ENCODE data around the gene DHX35.

Gene DHX35

DNA sequence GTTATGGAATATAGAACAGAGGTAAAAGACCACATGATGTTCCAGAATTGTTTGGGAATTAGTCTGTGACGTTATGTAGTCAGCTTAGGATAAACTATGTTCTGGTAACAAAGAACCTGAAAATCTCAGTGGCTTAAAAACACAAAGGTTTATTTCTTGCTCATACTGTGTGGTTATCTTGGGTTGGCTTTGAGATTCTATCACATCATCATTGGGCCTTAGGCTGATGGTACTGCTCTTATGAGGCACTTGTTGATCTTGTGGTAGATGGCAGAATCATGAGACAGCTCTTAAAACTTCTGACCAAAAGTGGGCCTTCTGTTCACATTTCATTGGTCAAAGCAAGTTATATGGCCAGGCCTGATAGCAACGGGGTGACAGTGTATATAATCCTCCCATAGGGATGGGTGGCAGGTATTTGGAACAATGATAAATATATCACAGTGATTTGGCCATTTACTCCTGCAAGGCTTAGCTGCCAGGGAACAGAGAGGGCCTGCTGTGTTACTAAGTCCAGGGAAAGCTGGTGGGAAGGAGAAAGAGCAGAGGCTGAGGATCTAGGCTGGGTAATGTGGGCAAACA lies 13.5 kb downstream of the DHX35 start:
- no peak overlapping the region for H3K27ac ChIP-seq
- TF ChIP-seq, protein P1, sequence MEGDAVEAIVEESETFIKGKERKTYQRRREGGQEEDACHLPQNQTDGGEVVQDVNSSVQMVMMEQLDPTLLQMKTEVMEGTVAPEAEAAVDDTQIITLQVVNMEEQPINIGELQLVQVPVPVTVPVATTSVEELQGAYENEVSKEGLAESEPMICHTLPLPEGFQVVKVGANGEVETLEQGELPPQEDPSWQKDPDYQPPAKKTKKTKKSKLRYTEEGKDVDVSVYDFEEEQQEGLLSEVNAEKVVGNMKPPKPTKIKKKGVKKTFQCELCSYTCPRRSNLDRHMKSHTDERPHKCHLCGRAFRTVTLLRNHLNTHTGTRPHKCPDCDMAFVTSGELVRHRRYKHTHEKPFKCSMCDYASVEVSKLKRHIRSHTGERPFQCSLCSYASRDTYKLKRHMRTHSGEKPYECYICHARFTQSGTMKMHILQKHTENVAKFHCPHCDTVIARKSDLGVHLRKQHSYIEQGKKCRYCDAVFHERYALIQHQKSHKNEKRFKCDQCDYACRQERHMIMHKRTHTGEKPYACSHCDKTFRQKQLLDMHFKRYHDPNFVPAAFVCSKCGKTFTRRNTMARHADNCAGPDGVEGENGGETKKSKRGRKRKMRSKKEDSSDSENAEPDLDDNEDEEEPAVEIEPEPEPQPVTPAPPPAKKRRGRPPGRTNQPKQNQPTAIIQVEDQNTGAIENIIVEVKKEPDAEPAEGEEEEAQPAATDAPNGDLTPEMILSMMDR (conservative IDR thresholded peaks at IDR 0.05) = no peak

DNA sequence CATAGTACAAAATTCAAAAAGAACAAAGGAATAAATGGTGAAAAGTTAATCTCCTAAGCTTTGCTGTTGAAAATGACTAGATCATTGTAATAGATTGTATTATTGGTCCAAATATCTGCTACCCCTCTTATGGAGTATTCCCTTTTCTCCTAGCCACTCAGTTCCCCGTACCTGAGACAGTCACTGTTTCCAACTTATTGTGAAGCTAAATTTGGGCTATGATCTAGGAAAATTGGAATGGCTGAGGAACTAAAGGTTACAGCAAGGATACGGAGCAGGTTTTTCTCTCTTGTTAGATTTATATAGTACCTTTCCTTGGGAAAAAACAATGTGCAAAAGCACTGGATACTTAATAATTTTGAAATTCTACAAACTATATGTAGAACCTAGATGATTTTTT lies 17.3 kb downstream of the DHX35 start:
- no peak overlapping the region for H3K27ac ChIP-seq
- TF ChIP-seq, protein P1 (conservative IDR thresholded peaks at IDR 0.05) = no peak

DNA sequence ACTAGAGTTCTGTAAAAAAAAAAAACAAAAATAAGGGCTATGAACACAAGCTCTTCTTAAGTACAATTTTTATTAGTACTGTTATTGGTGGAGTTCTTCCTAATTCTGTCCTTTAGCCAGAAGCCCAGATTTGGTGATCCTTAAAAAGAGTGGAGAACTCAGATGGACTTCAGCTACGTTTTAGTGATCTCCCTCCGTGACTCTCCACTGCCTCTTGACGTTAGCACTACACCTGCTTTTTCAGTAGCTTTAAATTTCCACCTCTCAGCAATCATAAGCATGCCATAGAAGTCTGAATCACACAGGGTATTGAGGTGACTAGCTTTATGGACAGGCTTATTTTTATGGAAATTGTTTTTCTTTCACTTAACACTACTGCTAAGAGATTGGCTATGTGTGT lies 17.7 kb downstream of the DHX35 start:
- TF ChIP-seq, protein P1 (conservative IDR thresholded peaks at IDR 0.05) = no peak
- H3K27ac ChIP-seq = no peak overlapping the region

DNA sequence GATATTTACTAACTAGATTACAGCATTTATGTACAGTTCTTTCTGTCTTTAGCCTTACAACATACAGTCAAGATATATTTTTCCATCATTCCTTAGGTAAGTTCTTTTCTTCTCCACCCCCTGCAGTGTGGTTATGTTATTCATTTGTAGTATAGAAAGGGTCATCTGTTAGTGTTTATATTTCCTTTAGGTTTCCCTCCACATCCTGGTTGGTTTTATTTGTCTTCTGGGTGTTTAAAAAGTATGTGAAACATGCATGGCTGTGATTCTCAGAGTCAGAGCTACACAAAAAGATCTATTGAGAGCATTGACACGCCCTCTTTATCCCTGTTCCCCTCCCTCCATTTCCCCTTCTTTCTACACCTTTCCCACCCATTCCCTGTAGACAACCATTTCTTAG lies 20.1 kb downstream of the DHX35 start:
- H3K27ac ChIP-seq = no peak overlapping the region
- TF ChIP-seq, protein P1 (conservative IDR thresholded peaks at IDR 0.05) = no peak

DNA sequence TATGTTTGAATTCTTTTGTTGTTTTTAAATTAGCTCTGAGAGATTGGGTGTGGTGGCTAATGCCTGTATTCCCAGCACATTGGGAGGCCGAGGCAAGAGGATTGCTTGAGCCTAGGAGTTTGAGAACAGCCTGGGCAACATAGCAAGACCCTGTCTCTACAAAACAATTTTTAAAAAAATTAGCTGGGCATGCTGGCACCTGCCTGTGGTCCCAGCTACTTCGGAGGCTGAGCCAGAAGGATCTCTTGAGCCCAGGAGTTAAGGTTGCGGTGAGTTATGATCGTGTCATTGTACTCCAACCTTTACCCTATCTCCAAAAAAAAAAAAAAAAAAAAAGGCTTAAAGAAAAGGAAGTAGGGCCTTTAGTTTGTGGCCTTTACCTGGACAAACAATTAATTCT lies 22.9 kb downstream of the DHX35 start:
- TF ChIP-seq, protein P1 (conservative IDR thresholded peaks at IDR 0.05) = no peak
- no peak overlapping the region for H3K27ac ChIP-seq

DNA sequence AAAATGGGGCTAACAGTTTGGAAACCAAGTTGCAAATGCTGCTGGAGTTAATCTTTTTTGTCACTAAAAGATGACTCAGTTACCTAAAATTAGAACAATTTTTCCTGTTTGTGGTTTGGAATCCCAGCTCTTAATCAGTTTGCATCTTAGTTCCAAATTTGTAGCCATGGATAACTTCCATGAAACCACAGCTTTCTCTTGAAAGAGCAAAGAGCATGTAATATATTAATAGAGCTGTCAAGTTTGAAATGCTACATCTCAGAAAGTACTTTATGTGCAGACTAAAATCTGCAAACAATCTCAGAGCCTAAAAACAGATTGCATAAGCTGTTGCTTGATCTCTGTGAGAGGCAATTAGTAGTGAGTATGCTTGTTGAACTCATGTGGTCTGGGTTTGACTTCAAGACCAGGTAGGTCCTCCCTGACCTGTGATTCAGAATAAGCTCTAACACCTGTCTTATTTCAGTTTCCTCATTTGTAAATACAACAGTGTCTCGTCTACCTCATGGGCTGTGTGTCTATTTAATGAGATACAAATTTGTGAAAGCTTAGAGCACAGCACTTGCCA lies 23.5 kb downstream of the DHX35 start:
- TF ChIP-seq, protein P1 (conservative IDR thresholded peaks at IDR 0.05) = no peak
- no peak overlapping the region for H3K27ac ChIP-seq

DNA sequence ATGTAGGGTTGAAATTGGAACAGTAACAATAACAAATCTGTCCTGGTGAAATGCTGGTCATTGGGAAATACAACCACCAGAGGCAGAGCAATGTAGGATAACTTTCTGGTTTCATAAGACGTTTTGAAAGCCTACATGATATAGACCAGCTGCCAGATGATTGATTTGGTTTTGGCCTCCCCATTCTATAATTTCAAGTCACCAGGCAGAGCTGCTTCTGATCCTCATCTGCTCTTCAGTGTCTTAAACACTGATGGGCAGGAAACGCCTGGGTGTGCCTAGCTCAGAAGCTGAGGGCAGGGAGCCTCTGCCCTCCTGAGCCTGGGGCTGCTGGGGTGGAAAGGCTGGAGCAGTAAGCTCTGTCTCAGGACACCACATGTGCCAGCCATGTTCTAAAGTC lies 24.5 kb downstream of the DHX35 start:
- H3K27ac ChIP-seq = no peak overlapping the region
- TF ChIP-seq, protein P1 (conservative IDR thresholded peaks at IDR 0.05) = no peak
